ENCODE data around the gene NR2C2.

Gene NR2C2

GRCh38 chr3:15052335-15053242 lies 105.2 kb downstream of the NR2C2 start:
- Histone ChIP-seq H3K4me3 (ENCODE audit: low read length) (no peak overlapping the region), H3K9me3 (ENCODE audit: low read length) (peaks cover 7% of the 10 kb centered on the region), H3K27me3 (ENCODE audit: insufficient read depth, low read length) (no peaks in the 10 kb centered on the region), H3K36me3 (ENCODE audit: insufficient read depth, low read length) (peaks cover 62% of the 10 kb centered on the region), H2AFZ (ENCODE audit: low read depth, low read length) (no peak overlapping the region), H3K4me1 (ENCODE audit: insufficient read depth, low read length) (peaks cover 3% of the 10 kb centered on the region)

DNA sequence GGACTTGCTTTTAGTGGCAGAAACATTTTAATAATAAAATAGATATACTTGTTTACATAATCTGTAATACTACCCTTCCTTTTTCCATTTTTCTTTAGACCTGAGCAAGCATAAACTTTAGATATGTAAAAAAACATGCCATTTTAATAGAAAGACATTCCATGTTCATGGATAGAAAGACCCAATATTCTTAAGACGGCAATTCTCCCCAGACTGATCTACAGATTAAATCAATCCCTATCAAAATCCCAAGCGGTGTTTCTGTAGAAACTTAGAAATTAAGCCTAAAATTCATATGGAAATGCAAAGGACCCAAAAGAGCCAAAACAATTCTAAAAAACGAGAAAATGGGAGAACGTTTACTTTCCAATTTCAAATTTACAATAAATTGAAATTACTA lies 106.2 kb downstream of the NR2C2 start:
- peaks cover 7% of the 10 kb centered on the region for H3K9me3 ChIP-seq (ENCODE audit: low read length)
- H3K27me3 ChIP-seq (ENCODE audit: insufficient read depth, low read length): no peaks in the 10 kb centered on the region
- H3K4me3 ChIP-seq (ENCODE audit: low read length): no peak overlapping the region
- H3K36me3 ChIP-seq (ENCODE audit: insufficient read depth, low read length): peaks cover 64% of the 10 kb centered on the region
- no peak overlapping the region for H2AFZ ChIP-seq (ENCODE audit: low read depth, low read length)
- no peaks in the 10 kb centered on the region for H3K4me1 ChIP-seq (ENCODE audit: insufficient read depth, low read length)

DNA sequence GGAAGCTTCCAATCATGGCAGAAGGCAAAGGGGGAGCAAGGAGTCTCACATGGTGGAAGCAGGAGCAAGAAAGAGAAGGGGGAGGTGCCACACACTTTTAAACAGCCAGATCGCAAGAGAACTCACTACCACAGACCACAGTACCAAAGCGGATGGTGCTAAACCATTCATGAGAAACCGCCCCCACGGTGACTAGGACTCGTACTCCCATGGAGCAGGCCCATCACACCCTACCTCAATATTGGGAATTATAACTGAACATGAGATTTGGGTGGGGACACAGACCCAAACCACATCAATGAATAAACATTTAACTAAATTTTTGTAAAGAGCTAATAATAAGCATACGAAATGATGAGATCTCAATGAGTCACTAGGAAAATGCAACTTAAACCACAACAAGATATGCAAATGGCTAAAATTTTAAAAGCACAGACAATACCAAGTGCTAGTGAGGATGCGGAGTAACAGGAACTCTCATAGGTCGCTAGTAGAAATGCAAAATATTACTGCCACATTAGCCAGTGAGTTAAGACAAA lies 107.7 kb downstream of the NR2C2 start:
- no peaks in the 10 kb centered on the region for H3K4me1 ChIP-seq (ENCODE audit: insufficient read depth, low read length)
- no peak overlapping the region for H3K4me3 ChIP-seq (ENCODE audit: low read length)
- peaks cover 59% of the 10 kb centered on the region for H3K36me3 ChIP-seq (ENCODE audit: insufficient read depth, low read length)
- H3K27me3 ChIP-seq (ENCODE audit: insufficient read depth, low read length): no peaks in the 10 kb centered on the region
- H2AFZ ChIP-seq (ENCODE audit: low read depth, low read length): no peak overlapping the region
- peaks cover 7% of the 10 kb centered on the region for H3K9me3 ChIP-seq (ENCODE audit: low read length)

DNA sequence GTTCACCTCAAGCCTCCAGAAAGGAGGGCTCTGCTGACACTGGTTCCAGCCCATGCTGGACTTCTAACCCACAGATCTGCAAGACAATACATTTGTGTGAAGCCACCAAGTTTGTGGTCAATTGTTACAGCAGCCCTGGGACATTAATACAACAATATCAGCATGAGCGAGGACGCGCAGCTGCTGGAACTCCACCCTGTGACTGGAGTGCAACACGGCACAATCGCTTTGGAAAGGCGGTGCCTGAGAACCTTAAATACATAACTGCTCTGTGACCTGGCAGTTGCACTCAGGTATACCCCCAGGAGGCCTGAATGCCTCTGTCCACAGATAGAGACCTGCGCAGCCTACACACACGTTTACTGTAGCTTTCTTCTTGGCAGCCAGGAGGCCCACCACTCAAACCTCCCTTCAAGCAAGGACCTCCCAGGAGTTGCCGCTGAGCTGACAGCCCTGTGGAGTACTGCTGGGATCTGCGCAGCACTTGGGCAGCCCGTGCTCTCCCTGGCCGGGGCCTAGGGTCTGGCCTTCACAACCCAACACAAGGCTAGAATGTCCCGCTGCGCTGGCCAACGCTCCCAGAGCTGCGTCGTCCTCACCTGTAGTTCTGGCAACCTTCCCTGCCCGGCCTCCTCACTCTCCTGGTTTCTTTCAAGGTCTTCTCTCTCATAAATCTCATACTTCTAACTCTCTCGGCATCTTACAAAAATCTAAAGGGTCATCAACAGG lies 109.5 kb downstream of the NR2C2 start:
- H3K27me3 ChIP-seq (ENCODE audit: insufficient read depth, low read length): no peaks in the 10 kb centered on the region
- no peak overlapping the region for H3K4me3 ChIP-seq (ENCODE audit: low read length)
- no peaks in the 10 kb centered on the region for H3K4me1 ChIP-seq (ENCODE audit: insufficient read depth, low read length)
- H2AFZ ChIP-seq (ENCODE audit: low read depth, low read length): no peak overlapping the region
- peaks cover 7% of the 10 kb centered on the region for H3K9me3 ChIP-seq (ENCODE audit: low read length)
- H3K36me3 ChIP-seq (ENCODE audit: insufficient read depth, low read length): peaks cover 43% of the 10 kb centered on the region

- H2AFZ ChIP-seq (ENCODE audit: low read depth, low read length): no peak overlapping the region
- peaks cover 14% of the 10 kb centered on the region for H3K4me1 ChIP-seq (ENCODE audit: insufficient read depth, low read length)
- peaks cover 7% of the 10 kb centered on the region for H3K9me3 ChIP-seq (ENCODE audit: low read length)
- H3K4me3 ChIP-seq (ENCODE audit: low read length): no peak overlapping the region
- peaks cover 33% of the 10 kb centered on the region for H3K36me3 ChIP-seq (ENCODE audit: insufficient read depth, low read length)
- no peaks in the 10 kb centered on the region for H3K27me3 ChIP-seq (ENCODE audit: insufficient read depth, low read length)
Measured at GRCh38 chr3:15060029-15060428, 112.6 kb downstream of the NR2C2 start.

GRCh38 chr3:15063238-15063637 lies 115.9 kb downstream of the NR2C2 start:
- no peaks in the 10 kb centered on the region for H3K9me3 ChIP-seq (ENCODE audit: low read length)
- H3K4me3 ChIP-seq (ENCODE audit: low read length): no peak overlapping the region
- no peaks in the 10 kb centered on the region for H3K27me3 ChIP-seq (ENCODE audit: insufficient read depth, low read length)
- H2AFZ ChIP-seq (ENCODE audit: low read depth, low read length): no peak overlapping the region
- peaks cover 16% of the 10 kb centered on the region for H3K36me3 ChIP-seq (ENCODE audit: insufficient read depth, low read length)
- peaks cover 17% of the 10 kb centered on the region for H3K4me1 ChIP-seq (ENCODE audit: insufficient read depth, low read length)

- H3K9me3 ChIP-seq (ENCODE audit: low read length): no peaks in the 10 kb centered on the region
- no peak overlapping the region for H2AFZ ChIP-seq (ENCODE audit: low read depth, low read length)
- peak overlapping the region; percentile 61 for H3K4me3 ChIP-seq (ENCODE audit: low read length)
- H3K36me3 ChIP-seq (ENCODE audit: insufficient read depth, low read length): peaks cover 11% of the 10 kb centered on the region
- no peaks in the 10 kb centered on the region for H3K27me3 ChIP-seq (ENCODE audit: insufficient read depth, low read length)
- H3K4me1 ChIP-seq (ENCODE audit: insufficient read depth, low read length): peaks cover 17% of the 10 kb centered on the region
Measured at GRCh38 chr3:15063656-15064286, 116.4 kb downstream of the NR2C2 start.

- peaks cover 5% of the 10 kb centered on the region for H3K36me3 ChIP-seq (ENCODE audit: insufficient read depth, low read length)
- no peaks in the 10 kb centered on the region for H3K9me3 ChIP-seq (ENCODE audit: low read length)
- peaks cover 17% of the 10 kb centered on the region for H3K4me1 ChIP-seq (ENCODE audit: insufficient read depth, low read length)
- H3K4me3 ChIP-seq (ENCODE audit: low read length): peak overlapping the region; percentile 61
- no peaks in the 10 kb centered on the region for H3K27me3 ChIP-seq (ENCODE audit: insufficient read depth, low read length)
- peak overlapping the region; percentile 93 for H2AFZ ChIP-seq (ENCODE audit: low read depth, low read length)
Measured at GRCh38 chr3:15064299-15064834, 117.0 kb downstream of the NR2C2 start.

GRCh38 chr3:15064835-15065549 lies 117.6 kb downstream of the NR2C2 start, which contains the start of gene MRPS25:
MRPS25 (minus strand) TSS chr3:15065315; CDS start chr3:15065194, 121 bp downstream.
- H2AFZ ChIP-seq (ENCODE audit: low read depth, low read length): peak within 1 kb of the TSS; percentile 93
- no peaks in the 10 kb centered on the region for H3K9me3 ChIP-seq (ENCODE audit: low read length)
- H3K4me3 ChIP-seq (ENCODE audit: low read length): peak within 1 kb of the TSS; percentile 61
- no peaks in the 10 kb centered on the region for H3K27me3 ChIP-seq (ENCODE audit: insufficient read depth, low read length)
- H3K4me1 ChIP-seq (ENCODE audit: insufficient read depth, low read length): peaks cover 17% of the 10 kb centered on the region
- H3K36me3 ChIP-seq (ENCODE audit: insufficient read depth, low read length): peaks cover 3% of the 10 kb centered on the region

- no peaks in the 10 kb centered on the region for H3K27me3 ChIP-seq (ENCODE audit: insufficient read depth, low read length)
Measured at GRCh38 chr3:15065550-15066007, 118.2 kb downstream of the NR2C2 start.

GRCh38 chr3:15066467-15066866 lies 119.1 kb downstream of the NR2C2 start:
- Histone ChIP-seq H2AFZ (ENCODE audit: low read depth, low read length) (no peak overlapping the region), H3K27me3 (ENCODE audit: insufficient read depth, low read length) (no peaks in the 10 kb centered on the region), H3K4me1 (ENCODE audit: insufficient read depth, low read length) (peaks cover 17% of the 10 kb centered on the region), H3K4me3 (ENCODE audit: low read length) (no peak overlapping the region), H3K36me3 (ENCODE audit: insufficient read depth, low read length) (peaks cover 12% of the 10 kb centered on the region), H3K9me3 (ENCODE audit: low read length) (no peaks in the 10 kb centered on the region)

More at GRCh38 chr3:15065550-15066007, 118.2 kb downstream of the NR2C2 start:
- peaks cover 17% of the 10 kb centered on the region for H3K4me1 ChIP-seq (ENCODE audit: insufficient read depth, low read length)
- peak overlapping the region; percentile 93 for H2AFZ ChIP-seq (ENCODE audit: low read depth, low read length)
- H3K36me3 ChIP-seq (ENCODE audit: insufficient read depth, low read length): peaks cover 7% of the 10 kb centered on the region
- H3K4me3 ChIP-seq (ENCODE audit: low read length): peak overlapping the region; percentile 61
- H3K9me3 ChIP-seq (ENCODE audit: low read length): no peaks in the 10 kb centered on the region

- Histone ChIP-seq H3K9me3 (ENCODE audit: low read length) (no peaks in the 10 kb centered on the region), H2AFZ (ENCODE audit: low read depth, low read length) (no peak overlapping the region), H3K36me3 (ENCODE audit: insufficient read depth, low read length) (peaks cover 34% of the 10 kb centered on the region), H3K27me3 (ENCODE audit: insufficient read depth, low read length) (no peaks in the 10 kb centered on the region), H3K4me3 (ENCODE audit: low read length) (no peak overlapping the region), H3K4me1 (ENCODE audit: insufficient read depth, low read length) (peaks cover 4% of the 10 kb centered on the region)
Measured at GRCh38 chr3:15069441-15069840, 122.1 kb downstream of the NR2C2 start.

Data from neuron (in vitro differentiated cells).